ENCODE measurements around the gene TESMIN. TPM values are rescaled to one million over a fixed set of nuclear protein-coding genes. Genes with fewer than 3 reads are reported as not detected.

Gene TESMIN
- total RNA-seq, 1 experiment from 2014 or later: 3.6 TPM

DNA sequence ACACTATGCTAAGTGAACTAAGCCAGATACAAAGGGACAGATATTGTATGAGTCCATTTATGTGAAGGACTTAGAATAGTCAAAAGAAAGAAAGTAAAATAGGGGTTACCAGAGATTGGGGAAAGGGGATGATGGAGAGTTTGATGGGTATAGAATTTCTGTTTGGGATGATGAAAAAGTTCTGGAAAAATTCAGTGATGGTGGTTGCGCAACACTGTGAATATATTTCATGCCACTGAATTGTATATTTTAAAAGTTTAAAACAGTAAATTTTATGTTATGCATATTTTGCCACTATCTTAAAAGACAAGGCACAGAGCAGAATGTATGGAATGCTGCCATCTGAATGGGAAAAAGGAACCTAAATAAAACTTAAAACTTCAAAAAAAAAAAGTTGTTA lies 29.2 kb downstream of the TESMIN start:
- in situ Hi-C loops (cut with HindIII; ENCODE audit: low sequenced_read_pairs): no loop called here
- DNase-seq (ENCODE audit: low spot score): no peak

DNA sequence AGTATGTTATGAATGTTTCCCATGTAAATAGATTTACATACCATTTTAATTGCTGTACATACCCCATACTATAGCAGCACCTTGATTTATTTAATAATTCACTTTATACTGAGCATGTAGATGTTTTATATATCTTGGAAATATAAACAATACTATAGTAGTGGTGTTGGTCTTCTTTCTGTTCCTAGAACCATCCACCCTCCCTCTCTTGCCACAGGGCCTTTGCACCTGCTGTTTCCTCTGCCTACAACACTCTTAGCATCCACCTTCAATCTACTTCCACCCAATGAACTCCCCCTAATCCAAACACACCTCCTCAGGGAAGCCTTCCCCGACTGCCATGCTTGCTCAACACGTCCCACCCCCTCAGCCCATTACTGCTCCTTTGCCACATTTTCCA lies 30.2 kb downstream of the TESMIN start:
- in situ Hi-C loops (cut with HindIII; ENCODE audit: low sequenced_read_pairs): no loop called here
- no peak for DNase-seq (ENCODE audit: low spot score)

DNA sequence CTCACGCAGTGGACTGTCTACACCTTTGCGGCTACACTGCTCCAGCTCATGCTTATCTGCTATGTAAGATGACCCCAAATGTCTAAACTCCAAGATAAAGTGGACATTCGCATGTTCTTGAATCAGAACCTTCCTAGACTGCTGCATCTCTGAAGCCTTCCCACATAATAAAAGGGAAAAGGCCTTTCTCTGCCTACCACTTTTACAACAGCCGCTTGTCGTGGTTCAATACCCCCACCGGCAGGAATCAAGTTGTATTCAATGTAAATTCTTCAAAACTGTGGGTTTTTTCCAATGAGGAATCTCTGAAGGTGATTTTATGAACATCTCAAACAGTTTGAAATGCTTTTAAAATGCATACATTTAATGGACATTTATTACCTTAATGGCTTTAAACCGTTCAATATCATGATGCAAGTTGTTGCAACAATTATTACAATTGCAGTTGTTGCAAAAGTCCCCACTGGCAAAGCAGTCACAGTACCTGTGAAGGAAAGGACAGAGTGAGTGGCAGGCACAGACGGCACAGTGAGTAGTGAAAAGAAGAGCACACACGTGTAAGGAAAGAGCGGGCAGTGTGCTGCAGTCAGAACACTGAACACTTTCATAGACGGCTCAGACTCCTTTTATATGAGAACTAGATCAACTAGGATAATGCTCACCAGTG lies 35.7 kb downstream of the TESMIN start:
- in situ Hi-C loops (cut with HindIII; ENCODE audit: low sequenced_read_pairs): no loop called here
- no peak for DNase-seq (ENCODE audit: low spot score)

DNA sequence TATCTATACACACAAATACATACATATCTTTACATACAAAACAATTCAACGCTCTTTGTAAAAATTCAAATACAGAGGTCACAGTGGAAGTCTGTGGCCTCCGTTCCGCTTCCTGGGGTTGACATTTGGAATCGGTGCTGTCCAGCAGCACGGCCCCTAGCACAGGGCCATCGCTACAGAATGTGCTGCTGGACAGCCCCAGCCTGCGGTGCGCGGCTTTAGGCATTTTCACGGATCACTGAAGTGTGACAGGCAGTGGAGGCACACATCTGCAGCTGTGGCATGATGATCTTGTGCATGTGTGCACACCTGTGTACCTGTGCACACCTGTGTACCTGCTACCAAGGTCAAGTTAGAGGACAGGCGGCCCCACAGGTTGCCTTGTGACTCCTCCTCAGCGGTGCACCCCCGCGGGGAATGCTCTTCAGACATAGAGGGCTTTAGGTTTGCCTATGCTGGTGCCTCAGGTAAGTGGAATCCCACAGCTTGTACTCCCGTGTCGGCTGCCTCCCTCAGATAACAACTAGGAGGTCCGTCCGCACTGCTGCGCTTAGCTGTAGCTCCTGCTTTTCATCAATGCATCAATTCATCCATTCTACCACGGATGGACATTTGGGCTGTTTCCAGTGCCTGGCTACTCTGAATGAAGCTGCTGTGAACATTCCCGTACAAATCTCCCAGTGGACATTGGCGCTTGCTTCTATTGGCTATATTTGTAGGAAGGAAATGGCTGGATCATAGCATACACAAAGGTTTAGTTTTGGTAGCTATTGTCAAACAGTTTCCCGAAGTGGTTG lies 37.1 kb downstream of the TESMIN start:
- in situ Hi-C loops (cut with HindIII; ENCODE audit: low sequenced_read_pairs): no loop called here
- DNase-seq (ENCODE audit: low spot score): no peak

DNA sequence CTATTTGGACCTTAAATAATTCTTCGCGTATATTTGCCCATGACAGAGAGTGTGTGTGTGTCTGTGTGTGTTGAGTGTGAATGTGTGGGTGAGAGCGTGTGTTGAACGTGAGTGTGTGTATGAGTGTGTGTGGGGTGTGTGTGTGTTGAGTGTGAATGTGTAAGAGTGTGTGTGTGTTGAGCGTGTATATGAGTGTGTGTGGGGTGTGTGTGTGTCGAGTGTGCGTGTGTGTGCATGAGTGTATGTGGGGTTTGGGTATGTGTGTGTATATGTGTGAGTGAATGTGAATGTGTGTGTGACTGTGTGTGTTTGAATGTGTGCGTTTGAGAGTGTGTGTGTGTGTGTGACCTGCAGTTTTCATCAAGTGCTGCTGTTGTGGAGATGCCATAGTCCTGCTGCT lies 40.2 kb downstream of the TESMIN start:
- no peak for DNase-seq (ENCODE audit: low spot score)
- in situ Hi-C loops (cut with HindIII; ENCODE audit: low sequenced_read_pairs): no loop called here

DNA sequence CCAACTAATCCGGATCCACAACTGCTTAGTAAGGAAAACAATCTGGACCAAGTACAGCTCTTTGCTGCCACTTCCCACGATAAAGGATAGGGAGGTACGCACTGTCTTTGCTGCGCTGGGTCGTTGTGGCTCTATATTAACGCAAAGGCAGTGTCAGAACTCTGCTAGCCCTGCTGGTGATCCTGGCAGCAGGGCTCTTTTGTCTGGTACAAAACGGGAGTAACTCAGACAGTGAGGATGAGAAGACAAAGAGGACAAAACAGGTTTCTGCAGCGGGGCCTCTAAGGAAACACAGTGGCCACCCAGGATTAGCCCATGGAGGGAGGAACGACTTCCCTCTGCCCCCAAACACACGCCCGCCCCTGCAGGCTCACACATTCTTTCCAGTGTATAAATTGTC lies 40.9 kb downstream of the TESMIN start:
- in situ Hi-C loops (cut with HindIII; ENCODE audit: low sequenced_read_pairs): no loop called here
- no peak for DNase-seq (ENCODE audit: low spot score)

DNA sequence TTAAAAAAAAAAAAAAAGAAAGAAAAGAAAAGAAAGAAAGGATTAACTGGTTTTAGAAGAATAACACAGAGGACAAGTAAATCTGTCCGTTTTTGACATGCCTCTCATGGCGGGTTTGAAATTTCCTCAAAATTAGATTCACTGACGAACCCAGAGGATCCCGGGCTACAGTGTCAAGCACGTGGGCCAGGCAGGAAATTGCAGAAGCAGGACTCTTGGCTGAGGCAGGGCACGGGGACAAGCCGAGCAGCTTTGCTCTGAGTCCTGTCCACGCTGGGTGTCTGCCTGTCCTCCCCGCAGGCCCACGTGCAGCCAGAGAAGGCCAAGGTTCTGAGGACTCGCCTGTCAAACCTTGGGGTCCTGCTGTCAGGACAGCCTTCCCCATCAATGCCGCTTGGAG lies 42.3 kb downstream of the TESMIN start:
- in situ Hi-C loops (cut with HindIII; ENCODE audit: low sequenced_read_pairs): no loop called here
- no peak for DNase-seq (ENCODE audit: low spot score)

DNA sequence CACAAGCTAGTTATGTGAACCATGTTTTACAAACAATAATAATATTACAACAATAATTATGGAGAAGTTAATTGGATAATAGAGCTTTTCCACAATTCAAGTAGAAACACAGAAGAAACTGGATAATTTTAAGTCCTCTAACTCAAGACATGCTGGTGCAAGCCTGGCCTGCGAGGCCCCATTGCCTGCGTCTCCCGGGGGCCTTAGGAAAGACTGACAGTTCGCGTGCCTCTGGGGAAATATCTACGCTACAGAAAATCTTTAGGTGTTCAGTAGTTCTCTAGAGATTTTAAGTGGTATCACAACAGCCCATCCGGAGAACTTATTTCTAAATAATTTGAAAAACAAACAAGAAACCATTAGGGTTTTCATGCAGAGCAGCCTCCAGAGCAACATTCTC lies 43.8 kb downstream of the TESMIN start:
- in situ Hi-C loops (cut with HindIII; ENCODE audit: low sequenced_read_pairs): no loop called here
- no peak for DNase-seq (ENCODE audit: low spot score)

DNA sequence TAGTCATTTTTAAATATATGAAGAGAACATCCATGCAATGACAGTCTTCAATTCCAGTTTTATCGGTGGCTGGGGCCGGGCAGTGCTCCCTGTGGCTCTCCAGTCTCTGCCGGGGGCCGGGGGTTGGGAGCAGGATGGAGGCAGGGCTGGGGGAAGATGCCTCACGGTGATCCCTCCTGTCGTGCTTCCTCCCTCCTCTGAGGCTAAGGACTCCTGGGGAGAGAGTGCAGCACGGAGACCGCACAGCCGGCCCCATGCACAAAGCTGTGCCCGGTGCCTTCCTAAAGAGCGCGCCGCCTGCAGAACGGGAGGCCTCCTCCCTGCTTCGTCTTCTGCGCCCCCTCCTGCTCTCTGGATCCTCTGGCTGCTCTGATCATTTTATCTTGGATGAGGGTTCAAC lies 46.4 kb downstream of the TESMIN start:
- in situ Hi-C loops (cut with HindIII; ENCODE audit: low sequenced_read_pairs): no loop called here
- no peak for DNase-seq (ENCODE audit: low spot score)

DNA sequence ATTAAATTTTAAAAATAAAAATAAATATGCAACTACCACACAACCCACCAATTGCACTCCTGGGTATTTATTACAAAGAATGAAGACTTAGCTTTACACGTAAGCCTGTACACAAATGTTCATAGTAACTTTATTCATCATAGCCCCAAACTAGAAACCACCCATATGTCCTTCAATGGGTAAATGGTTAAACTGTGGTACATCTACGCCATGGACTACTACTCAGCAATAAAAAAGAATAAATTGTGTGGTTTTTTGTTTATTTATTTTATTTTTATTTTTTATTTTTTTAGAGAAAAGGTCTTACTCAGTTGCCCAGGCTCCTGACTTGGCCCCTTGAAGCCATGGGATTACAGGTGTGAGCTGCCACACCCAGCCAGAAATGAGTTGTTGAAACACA lies 52.3 kb downstream of the TESMIN start:
- in situ Hi-C loops (cut with HindIII; ENCODE audit: low sequenced_read_pairs): no loop called here
- DNase-seq (ENCODE audit: low spot score): no peak

DNA sequence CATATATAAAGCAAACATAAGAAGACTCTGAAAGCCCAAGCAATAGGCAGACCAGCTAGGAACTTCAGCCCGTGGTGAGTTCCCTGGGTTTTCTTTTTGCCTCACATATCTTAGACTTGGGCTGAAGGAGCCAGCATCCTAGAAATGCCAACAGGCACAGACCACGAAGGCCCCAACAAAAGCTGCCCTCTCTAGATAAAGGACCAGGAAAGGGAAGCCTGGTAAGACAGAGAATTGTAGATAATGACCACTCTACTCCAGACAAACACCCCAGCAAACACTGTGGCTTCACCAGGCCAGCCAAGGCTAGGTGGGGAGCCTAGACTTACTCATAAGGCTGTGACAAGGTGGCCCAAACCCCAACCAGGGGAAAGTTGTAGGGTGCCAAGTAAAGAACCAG lies 55.8 kb downstream of the TESMIN start:
- no peak for DNase-seq (ENCODE audit: low spot score)
- in situ Hi-C loops (cut with HindIII; ENCODE audit: low sequenced_read_pairs): no loop called here

DNA sequence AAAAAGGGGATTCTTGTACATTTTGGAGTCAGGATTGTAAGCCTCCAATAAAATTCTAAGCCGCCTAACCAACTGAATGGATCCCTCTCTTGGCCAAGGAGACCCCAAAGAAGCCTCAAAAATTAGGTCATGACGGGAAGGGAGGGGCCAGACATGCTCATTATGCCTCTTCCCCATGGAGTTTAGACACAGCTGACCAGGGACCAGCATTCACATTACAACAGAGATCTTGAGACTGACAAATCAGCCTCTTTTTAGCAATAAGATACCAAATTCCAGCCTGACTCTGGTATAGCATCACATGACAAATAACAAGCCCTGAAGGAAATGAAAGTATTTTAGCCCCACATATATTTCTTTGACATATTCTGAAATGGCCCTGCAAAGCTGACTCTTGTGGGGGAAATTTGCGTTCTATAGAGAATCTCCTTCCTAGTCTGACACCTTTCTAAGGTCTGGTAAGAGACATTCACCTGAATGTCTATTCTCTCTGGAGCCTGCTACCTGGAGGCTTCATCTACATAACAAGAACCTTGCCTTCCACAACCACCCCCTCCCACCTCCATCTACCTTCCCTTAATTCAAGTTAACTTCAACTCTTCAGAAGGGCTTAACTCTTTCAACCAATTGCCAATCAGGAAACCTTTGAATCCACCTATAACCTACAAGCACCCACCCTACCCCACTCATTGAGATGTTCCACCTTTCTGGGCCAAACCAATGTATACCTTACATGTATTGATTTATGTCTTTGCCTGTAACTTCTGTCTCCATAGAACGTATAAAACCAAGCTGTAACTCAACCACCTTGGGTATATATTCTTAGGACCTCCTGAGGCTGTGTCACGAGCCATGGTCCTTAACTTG lies 56.7 kb downstream of the TESMIN start:
- in situ Hi-C loops (cut with HindIII; ENCODE audit: low sequenced_read_pairs): no loop called here
- DNase-seq (ENCODE audit: low spot score): no peak

DNA sequence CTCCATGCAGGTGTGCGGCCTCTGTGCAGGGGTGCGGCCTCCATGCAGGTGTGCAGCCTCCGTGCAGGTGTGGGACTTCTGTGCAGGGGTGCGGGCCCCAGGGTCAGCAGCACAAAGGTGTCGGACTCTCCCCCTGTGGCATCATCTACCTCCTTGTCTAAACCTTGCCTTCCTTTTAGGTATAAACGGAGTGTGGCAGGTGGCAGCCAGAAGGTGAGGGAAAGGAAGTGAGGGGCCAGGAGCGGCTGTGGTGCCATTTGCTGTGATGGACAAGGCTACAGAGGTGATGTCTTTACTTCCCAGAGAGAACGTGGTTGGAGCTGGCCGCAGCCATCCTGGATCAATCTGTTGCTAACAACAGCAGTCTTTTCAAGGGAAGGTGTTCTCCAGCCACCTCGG lies 57.8 kb downstream of the TESMIN start:
- in situ Hi-C loops (cut with HindIII; ENCODE audit: low sequenced_read_pairs): no loop called here
- DNase-seq (ENCODE audit: low spot score): no peak

DNA sequence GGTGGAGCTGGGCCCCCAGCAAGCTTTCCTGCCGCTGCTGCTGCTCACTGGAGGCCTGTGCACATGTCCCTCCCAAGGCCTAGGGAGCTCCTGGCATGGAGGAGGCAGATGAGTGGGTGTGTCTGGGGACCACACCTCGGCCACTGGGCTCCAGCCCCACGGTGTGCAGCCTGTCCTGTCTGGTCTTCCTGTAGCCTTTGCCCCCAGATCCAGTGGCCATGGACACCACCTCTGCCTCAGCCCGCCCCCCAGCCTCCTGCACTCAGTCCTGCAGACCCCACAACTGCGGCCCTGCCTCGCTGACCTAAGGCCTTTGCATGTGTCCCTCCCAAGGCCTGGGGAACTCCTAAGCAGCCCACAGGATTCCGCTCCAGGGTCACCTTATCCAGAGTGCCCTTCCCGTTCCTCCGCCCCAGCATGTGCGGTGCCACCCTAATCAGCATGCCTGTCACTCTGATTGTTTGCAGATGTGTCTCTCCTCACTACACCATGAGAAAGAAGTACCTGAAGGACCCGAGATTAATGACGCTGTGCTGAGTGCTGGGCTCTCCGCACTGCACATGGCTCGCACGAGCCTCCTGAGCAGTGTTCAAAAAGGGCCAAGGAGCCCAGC lies 58.3 kb downstream of the TESMIN start:
- DNase-seq (ENCODE audit: low spot score): no peak
- in situ Hi-C loops (cut with HindIII; ENCODE audit: low sequenced_read_pairs): no loop called here

DNA sequence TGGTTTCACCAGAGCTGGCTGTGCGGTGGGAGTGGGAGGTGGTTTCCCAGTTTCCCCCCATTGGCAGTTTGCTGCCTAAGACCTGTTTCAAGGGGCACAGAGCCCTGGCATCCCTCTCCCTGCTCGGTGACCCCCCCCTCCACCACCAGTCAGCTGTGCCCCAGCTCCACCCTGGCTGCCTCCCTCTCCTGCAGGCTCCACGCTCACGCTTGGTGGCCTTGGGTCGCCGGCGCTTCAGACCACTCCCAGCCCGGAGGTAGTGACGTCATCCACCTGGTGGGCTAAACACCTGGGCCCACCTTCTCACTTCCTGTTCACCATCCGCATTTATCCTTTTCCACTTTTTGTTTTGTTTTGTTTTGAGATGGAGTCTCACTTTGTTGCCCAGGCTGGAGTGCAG lies 59.2 kb downstream of the TESMIN start:
- no peak for DNase-seq (ENCODE audit: low spot score)
- in situ Hi-C loops (cut with HindIII; ENCODE audit: low sequenced_read_pairs): no loop called here

DNA sequence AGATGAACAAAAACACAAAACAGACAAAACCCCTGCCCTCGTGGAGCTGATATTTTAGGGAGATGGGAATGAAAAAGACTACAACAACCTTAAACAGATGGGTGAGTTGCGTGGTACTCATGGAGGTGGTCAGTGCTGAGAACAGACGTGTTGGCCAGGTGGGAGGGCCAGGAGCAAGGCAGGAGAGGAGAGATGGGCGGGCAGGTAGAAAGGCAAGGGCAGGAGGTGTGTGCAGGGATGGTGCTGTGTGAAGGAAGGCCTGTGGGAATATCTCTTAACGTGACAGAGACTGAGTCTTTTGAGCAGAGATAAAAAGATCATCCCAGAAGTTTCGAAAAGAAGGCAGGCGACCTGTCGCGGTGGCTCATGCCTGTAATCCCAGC lies 59.9 kb downstream of the TESMIN start:
- DNase-seq (ENCODE audit: low spot score): no peak
- in situ Hi-C loops (cut with HindIII; ENCODE audit: low sequenced_read_pairs): no loop called here

DNA sequence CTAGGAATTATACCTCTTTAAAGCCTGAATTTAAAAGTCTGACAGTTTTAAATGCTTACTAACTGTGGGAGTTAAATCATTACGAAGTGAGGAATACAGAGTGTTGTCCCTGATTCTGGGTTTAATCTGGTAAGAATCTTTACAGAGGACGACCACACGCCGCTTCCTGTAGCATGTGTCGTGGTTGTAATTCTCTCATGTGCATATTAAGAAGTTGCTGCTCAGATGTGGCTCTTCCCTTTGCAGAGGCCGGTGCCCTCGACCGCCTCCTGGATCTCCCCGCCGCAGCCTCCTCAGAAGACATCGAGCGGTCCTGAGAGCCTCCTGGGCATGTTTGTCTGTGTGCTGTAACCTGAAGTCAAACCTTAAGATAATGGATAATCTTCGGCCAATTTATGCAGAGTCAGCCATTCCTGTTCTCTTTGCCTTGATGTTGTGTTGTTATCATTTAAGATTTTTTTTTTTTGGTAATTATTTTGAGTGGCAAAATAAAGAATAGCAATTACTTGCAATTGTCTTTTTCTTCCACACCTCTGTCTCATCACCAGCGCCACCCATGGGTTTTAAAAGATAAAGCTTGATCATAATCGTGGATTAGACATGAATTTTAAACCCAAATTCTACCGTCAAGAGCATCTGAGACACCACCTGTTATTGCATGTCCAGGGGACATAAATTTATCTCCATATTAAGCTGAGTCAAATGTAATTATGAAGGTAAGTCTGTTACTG lies 60.5 kb downstream of the TESMIN start:
- DNase-seq (ENCODE audit: low spot score): no peak
- in situ Hi-C loops (cut with HindIII; ENCODE audit: low sequenced_read_pairs): no loop called here

DNA sequence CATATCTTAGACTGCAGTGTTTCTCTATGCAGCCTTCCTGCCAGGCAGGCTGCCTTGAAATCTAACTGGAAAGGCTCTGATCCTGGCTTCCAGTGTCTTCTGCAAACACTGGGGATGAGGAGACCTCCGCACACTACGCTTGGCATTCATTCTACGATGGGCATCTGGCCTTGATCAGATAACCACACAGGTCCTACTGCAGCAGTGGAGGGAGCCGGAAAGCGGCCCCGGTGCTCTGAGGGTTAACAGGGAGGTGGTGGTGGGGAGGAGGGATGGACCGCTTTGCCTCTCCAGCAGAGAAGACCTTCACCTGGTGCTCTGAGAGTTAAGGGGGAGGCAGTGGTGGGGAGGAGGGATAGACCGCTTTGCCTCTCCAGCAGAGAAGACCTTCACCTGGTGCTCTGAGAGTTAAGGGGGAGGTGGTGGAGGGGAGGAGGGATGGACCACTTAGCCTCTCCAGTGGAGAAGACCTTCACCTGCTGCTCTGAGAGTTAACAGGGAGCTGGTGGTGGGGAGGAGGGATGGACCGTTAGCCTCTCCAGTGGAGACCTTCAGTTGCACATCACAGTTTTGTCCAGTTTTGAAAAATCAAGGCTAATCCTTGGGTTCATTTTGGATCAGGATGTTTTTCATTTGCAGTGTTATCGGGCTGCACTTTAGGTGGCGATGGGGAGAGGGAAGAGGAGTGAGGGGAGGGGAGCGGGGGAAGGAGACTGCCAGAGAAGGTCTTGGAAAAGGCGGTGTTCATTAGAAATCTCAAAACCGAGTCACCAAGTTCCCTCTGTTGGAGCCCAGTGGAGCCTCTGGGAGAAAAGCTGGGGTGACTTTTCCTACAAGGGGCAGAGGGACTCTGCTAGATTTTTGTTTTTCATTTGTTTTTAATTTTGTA lies 61.3 kb downstream of the TESMIN start:
- DNase-seq (ENCODE audit: low spot score): no peak
- in situ Hi-C loops (cut with HindIII; ENCODE audit: low sequenced_read_pairs): no loop called here
